Measurements from ENCODE around the gene TLL2. TPM values are rescaled to one million over a fixed set of nuclear protein-coding genes. Genes with fewer than 3 reads are reported as not detected.

The TLL2 gene
- total RNA-seq, 1 donor from 2014 or later = 0.25 TPM

DNA sequence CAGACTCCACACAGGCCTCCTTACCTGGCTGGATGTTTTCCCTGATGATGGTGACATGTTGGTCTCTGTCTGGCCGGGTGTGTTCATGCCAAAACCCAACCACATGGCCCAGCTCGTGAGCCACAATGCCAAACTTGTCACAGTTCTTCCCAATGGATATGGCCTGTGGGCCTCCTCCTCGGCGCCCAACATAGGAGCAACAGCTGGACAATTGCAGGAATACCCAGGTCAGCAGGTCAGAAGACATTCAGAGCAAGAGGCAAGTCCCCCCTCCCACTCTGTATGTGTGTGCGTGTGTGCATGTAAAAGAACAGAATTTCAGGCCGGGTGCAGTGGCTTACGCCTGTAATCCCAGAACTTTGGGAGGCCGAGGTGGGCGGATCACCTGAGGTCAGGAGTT lies 91.2 kb downstream of the TLL2 start:
- no peaks in the 10 kb centered on the region for H3K27me3 ChIP-seq
- H3K27ac ChIP-seq = no peak overlapping the region
- DNase-seq (ENCODE audit: extremely low spot score in 2 of 2) = no peak
- H3K36me3 ChIP-seq = no peaks in the 10 kb centered on the region
- no peaks in the 10 kb centered on the region for H3K4me1 ChIP-seq
- TF ChIP-seq POLR2A (IDR thresholded peaks at IDR 0.05) (no peak), POLR2AphosphoS5 (IDR thresholded peaks at IDR 0.05; ENCODE audit: insufficient read depth in 1 of 2, low read depth in 1 of 2) (no peak), CTCF (IDR thresholded peaks at IDR 0.05) (no peak)
- no peak overlapping the region for H3K4me3 ChIP-seq
- no peaks in the 10 kb centered on the region for H3K9me3 ChIP-seq
- intact Hi-C loops (cut with DNase I) = no loop called here

- no peak for DNase-seq (ENCODE audit: extremely low spot score in 2 of 2)
- Histone ChIP-seq H3K4me1 (peaks cover 3% of the 10 kb centered on the region), H3K27me3 (no peaks in the 10 kb centered on the region), H3K9me3 (no peaks in the 10 kb centered on the region), H3K4me3 (no peak overlapping the region), H3K27ac (no peak overlapping the region), H3K36me3 (no peaks in the 10 kb centered on the region)
- TF ChIP-seq POLR2AphosphoS5 (IDR thresholded peaks at IDR 0.05; ENCODE audit: insufficient read depth in 1 of 2, low read depth in 1 of 2) (no peak), CTCF (IDR thresholded peaks at IDR 0.05) (no peak), POLR2A (IDR thresholded peaks at IDR 0.05) (no peak)
- intact Hi-C loops (cut with DNase I) = no loop called here
Measured at GRCh38 chr10:96421995-96422394, 91.7 kb downstream of the TLL2 start.

GRCh38 chr10:96420228-96421009 lies 93.3 kb downstream of the TLL2 start:
- Histone ChIP-seq H3K4me1 (peaks cover 16% of the 10 kb centered on the region), H3K27me3 (no peaks in the 10 kb centered on the region), H3K4me3 (no peak overlapping the region), H3K27ac (no peak overlapping the region), H3K9me3 (no peaks in the 10 kb centered on the region), H3K36me3 (no peaks in the 10 kb centered on the region)
- no peak for TF ChIP-seq POLR2AphosphoS5 (IDR thresholded peaks at IDR 0.05; ENCODE audit: insufficient read depth in 1 of 2, low read depth in 1 of 2)
- TF ChIP-seq CTCF (IDR thresholded peaks at IDR 0.05) = no peak
- no peak for TF ChIP-seq POLR2A (IDR thresholded peaks at IDR 0.05)
- intact Hi-C loops (cut with DNase I) = no loop called here
- no peak for DNase-seq (ENCODE audit: extremely low spot score in 2 of 2)

GRCh38 chr10:96419351-96419750 lies 94.4 kb downstream of the TLL2 start:
- TF ChIP-seq CTCF (IDR thresholded peaks at IDR 0.05) (no peak), POLR2AphosphoS5 (IDR thresholded peaks at IDR 0.05; ENCODE audit: insufficient read depth in 1 of 2, low read depth in 1 of 2) (no peak), POLR2A (IDR thresholded peaks at IDR 0.05) (no peak)
- DNase-seq (ENCODE audit: extremely low spot score in 2 of 2) = no peak
- Histone ChIP-seq H3K4me3 (no peak overlapping the region), H3K27ac (no peak overlapping the region), H3K4me1 (peaks cover 16% of the 10 kb centered on the region), H3K36me3 (no peaks in the 10 kb centered on the region), H3K27me3 (no peaks in the 10 kb centered on the region), H3K9me3 (no peaks in the 10 kb centered on the region)
- intact Hi-C loops (cut with DNase I) = no loop called here

DNA sequence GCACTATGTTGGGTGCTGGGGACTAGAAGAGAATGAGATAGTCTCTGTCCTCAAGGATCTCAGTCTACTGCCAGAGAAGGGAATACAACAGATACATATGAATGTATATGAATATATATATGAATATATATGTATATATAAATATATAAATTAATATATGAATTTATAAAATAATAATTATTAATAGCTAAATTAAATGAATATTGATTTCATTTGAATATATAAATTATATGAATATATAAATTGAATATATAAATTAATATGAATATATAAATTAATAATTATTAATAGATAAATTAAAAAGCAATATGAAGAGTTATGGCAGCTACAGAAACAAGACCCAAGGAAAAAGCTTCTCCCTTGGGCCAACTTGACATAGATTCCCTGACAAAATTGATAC lies 95.1 kb downstream of the TLL2 start:
- DNase-seq (ENCODE audit: extremely low spot score in 2 of 2) = no peak
- Histone ChIP-seq H3K4me3 (no peak overlapping the region), H3K27ac (no peak overlapping the region), H3K9me3 (no peaks in the 10 kb centered on the region), H3K4me1 (peaks cover 16% of the 10 kb centered on the region), H3K27me3 (no peaks in the 10 kb centered on the region), H3K36me3 (no peaks in the 10 kb centered on the region)
- intact Hi-C loops (cut with DNase I) = no loop called here
- TF ChIP-seq POLR2AphosphoS5 (IDR thresholded peaks at IDR 0.05; ENCODE audit: insufficient read depth in 1 of 2, low read depth in 1 of 2) = no peak
- TF ChIP-seq CTCF (IDR thresholded peaks at IDR 0.05) = no peak
- no peak for TF ChIP-seq POLR2A (IDR thresholded peaks at IDR 0.05)
